ENCODE measurements around the gene RPS19BP1.
A peak's percentile ranks its signal among the peaks of the same experiment; 100 is the strongest.

RPS19BP1 gene

DNA sequence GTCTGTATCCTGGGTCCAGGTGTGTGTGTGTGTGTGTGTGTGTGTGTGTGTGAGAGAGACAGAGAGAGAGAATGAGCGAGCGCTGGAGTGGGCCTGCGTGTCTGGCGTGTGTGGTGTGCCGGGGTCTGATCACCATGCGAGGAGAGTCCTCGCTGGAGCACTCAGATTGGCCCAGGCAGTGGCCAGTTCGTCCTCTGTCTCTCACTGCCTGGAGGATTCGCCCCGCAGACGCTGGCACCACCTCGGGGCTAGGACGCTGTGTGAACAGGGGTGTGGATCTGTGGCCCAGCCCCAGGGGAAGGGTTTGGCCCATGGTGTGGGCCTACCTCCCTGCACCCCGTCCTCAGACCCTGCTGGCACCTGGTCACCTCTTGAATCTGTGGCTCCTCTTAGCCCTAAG lies 26.4 kb upstream of the RPS19BP1 start:
- DNase-seq: no peak

DNA sequence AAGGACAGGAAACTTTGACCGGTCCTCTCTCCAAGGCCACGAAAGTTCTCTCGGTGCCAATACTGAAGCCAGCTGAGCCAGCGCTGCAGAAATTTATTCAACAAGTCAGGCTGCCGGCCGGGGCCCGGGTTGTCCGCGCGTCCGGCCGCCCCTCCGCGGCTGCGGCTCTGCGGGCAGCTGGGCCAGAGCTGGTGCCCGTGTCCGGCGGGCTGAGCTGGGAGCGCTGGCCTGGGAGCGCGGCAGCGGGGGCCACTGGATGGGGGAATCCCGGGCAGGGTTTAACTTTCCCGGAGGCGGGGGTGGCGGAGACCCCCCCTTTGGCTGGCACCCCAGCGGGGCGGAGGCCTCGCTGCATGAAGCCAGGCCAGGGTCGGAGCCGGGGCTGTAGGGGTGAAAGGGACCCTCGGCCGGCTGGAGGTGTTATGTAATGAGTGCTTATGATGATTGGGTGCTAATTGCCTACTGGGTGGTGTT lies 25.7 kb upstream of the RPS19BP1 start:
- DNase-seq: no peak

GRCh38 chr22:39556970-39557841 lies 24.7 kb upstream of the RPS19BP1 start:
- no peak for DNase-seq

GRCh38 chr22:39554151-39554550 lies 21.6 kb upstream of the RPS19BP1 start:
- DNase-seq: no peak

DNA sequence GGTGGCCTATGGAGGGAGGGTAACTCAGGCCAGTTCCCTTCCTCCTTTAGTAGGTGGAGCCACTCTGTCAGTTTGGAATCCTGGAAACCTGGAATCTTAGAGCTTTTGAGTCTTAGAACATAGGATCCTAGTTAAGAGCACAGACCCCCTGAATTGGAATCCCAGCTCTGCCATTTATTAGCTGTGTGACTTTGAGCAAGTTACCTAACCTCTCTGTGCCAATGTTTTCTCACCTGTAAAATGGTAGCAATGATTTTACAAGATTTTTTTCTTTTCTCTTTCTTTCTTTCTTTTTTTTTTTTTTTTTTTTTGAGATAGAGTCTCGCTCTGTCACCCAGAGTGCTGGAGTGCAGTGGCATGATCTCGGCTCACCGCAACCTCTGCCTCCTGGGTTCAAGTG lies 20.9 kb upstream of the RPS19BP1 start:
- DNase-seq: no peak

GRCh38 chr22:39547587-39547947 lies 15.0 kb upstream of the RPS19BP1 start:
- no peak for DNase-seq

DNA sequence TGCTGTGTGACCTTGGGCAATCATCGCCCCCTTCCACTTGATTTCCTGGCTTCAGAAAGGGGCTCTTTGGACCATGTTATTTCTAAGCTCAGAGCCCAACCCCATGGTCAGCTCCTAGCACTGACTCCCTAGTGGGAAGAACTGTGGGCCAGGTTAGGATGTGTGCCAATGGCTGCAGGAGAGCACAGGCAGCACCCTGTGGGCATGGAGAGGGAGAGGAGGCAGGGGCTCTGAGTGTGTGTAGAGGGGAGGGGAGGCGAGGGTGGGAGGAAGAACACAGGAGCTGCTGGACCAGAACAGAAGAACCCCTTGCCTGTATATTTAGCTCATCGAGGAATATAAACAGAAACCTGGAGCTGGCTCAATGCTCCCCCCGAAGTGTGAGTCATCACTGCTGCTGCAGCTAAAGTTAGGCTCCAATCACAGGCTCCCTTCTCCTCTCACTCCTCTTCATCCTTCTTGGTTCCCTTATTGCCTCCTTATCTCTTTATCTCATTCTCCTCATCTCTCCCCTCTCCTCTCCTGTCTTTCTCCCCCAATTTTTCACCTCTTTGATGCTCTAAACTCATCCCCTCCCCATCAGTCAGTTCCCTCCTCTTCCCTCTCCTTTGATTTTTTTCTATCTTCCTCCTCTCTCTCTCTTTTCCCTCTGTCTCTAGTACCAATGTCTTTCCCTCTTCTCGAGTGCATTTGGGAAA lies 14.5 kb upstream of the RPS19BP1 start:
- no peak for DNase-seq

GRCh38 chr22:39545386-39546365 lies 13.1 kb upstream of the RPS19BP1 start:
- DNase-seq: no peak

DNA sequence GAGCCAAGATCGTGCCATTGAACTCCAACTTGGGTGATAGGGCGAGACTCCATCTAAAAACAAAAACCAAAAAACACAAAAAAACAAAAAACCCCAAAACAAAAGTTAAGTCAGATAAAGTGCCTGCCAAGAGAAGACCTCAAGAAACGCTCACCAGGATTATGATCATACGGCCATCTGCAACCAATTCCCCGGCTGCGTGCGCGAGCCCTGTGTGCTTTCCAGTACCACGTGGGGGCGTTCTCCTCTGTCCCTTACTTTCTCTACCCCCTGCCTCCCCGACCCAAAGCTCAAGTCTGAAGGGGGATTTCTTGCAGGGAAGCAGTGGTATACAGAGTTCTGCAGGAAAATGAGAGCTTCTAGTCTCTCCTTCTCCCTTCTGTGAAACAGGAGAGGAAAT lies 10.5 kb upstream of the RPS19BP1 start:
- DNase-seq: no peak

DNA sequence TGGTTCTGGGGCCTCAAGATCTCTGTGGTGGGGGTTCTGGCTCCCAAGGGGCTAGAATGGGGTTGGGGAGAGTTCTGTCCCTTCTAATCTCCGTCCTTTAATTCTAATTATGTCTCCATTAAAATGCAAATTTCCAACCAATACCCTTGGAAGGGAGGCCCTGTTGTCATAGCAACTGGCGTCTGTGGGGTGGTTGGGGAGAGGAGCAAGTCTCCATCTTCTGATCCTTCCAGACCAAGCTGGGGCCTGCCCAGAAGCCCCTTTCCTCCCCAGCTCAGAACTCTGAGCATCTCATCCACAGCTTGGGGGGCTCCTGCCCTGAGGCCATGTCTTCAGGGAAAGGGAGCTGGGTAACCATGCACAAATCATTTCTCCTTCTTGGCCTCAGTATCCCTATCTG lies 5.4 kb upstream of the RPS19BP1 start:
- no peak for DNase-seq

DNA sequence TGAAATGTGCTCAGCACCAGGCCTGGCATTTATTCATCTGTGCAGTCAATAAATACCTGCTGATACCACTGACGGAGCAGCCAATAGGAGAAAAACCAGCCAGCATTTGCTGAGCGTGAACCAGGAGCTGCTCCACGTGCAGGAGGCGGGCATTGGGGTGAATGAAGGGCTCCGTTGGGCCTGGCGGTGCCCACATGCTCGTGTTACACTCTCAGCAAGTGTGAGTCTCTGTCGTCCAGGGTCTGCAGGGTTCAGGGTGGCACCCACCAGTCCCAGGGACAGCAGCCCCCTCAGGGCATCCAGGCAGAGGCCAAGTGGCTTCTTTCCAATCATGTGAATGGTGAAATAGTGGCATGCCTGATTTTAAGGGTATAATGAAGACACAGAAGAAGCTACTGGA lies 4.2 kb upstream of the RPS19BP1 start:
- no peak for DNase-seq

DNA sequence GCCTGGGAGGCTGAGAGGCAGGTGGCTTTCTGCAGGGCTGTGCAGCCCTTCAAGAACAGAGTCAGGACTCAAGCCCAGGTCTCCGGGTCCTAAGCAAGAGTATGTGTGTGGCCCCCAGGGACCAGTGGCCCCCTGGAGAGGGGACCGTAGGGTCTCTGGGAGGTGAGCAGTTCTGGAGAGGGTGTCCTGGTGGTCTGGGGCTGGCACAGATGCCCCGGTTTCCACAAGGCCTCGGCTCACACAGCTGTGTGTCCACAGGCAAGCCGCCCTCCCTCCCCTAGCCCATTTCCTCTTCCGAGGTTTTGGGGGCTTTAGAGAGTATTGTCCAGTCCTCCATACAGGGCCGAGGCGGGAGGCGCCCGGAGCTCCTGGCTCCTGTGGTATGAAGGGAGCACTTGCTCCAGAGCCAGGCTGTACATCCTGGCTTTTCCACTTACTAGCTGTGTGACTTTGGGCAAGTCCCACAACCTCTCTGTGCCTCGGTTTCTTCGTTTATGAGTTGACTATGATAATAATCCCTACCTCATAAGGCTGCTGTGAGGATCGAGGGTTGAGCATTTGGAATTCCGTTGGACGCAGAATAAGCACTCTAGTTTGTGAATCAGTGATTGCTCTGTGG lies 3.4 kb upstream of the RPS19BP1 start:
- DNase-seq: no peak

DNA sequence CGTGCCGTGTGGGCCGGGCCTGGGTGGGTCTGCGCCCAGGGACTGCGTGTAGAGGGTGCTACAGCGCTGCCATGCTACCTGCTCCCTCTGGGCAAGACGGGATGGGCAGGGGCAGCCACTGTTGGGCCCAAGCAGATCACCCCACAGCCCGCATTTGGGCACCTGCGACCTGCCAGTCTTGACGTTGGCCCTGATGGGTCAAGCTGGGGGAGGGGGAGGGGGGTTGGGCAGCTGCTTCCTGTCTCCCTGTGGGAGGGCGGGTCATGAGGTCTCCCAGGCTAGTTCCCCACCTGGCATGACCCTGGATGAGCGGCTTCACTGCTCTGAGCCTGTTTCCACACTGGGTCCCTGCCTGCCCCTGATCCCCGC lies 2.8 kb upstream of the RPS19BP1 start:
- no peak for DNase-seq

GRCh38 chr22:39534591-39535356 lies 2.2 kb upstream of the RPS19BP1 start:
- DNase-seq: peak; percentile 61

GRCh38 chr22:39534092-39534506 lies 1.6 kb upstream of the RPS19BP1 start:
- DNase-seq: no peak

GRCh38 chr22:39530692-39531331 lies 1.7 kb downstream of the RPS19BP1 start:
- DNase-seq: no peak

- DNase-seq: no peak
Observed at GRCh38 chr22:39530116-39530515, 2.4 kb downstream of the RPS19BP1 start.

DNA sequence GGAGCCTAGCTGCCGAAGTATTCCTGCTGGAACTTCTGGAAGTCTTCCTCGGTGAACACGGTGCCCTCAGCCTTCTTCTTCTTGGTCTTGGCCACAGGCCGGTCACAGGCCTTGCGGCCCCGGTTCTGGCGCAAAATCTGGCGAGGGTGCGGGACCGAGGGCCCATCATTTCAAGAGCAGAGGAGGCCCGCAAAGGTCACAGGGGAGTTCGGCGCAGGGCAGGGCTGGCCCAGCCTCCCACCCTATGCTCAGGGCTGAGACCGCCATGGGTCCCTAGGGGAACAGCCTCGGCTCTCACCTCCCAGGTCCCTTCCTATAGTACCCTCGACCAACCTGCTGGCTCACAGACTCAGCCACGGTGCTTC lies 3.1 kb downstream of the RPS19BP1 start:
- DNase-seq: no peak

DNA sequence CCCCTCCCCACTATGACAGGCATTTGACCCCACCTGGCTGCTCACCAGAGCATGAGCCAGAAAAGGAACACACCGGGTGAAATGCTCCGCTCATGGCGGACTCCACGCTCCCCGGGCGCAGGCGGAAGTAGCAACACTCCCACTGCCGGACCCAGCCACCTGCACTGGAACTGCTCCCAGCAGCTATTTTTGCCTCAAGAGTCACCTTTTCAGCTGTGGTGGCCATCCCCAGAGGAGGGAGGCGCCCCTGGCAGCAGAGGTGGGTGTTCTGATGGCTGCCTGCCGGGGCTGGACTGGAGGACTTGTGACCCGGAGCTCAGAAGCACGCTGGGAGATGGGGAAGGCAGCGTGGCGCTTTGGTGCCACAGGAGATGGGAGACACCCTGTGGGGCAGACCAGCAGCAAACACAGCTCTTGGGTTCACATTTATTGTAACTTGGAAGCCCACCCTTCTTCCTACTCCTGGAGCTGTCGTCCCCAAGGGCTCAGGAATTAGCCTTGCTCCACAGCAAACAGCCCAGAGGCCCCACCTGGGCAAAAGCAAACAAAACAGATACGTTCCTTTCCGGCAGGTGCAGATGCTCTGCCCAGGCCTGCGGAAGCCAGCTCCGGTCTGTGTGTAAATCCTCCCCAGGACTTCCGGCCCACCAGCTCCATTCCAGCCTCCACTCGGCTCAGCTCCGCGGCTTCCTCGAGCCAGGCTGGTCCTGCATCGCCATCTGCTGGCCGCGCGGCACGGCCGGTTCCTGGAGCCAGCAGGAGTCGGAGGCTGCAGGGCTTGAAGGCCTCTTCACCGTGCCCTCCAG lies 3.7 kb downstream of the RPS19BP1 start:
- DNase-seq: peak; percentile 94

- peak; percentile 83 for DNase-seq
Observed at GRCh38 chr22:39528080-39528661, 4.4 kb downstream of the RPS19BP1 start.
